Measurements from ENCODE around the gene INS. TPM values are rescaled to one million over a fixed set of nuclear protein-coding genes. Genes with fewer than 3 reads are reported as not detected.

Gene INS
- total and polyA plus RNA-seq, 2 of the 8 experiments (the other 6 are each of a cell fraction or from before 2014, with no cell fraction given): not detected

- H3K79me2 ChIP-seq (ENCODE audit: control insufficient read depth in 1 of 2, insufficient read depth in 2 of 2, low read length in 2 of 2): no peaks in the 10 kb centered on the region
- no peak overlapping the region for H3K27ac ChIP-seq (ENCODE audit: low read depth, low read length)
- no peak overlapping the region for H3K9ac ChIP-seq (replicated peaks in 1 of 4; ENCODE audit: extremely low read depth in 1 of 4, low read depth in 3 of 4, low read length in 3 of 4)
- ChIA-PET POLR2A (ENCODE audit: partially characterized antibody) (interaction anchor here (1.7 kb wide), 1 partner anchor 98 kb away, joined by 4 read pairs; no protein-coding TSS in a partner anchor), CTCF (ENCODE audit: partially characterized antibody) (interaction anchor here (0.6 to 8.6 kb wide), 17 partner anchors 10 to 1014 kb away, joined by 3 to 248 read pairs (median 5); partner anchors contain the start of genes C11orf21 and TSPAN32)
- peaks cover 0 to 1% of the 10 kb centered on the region in 2 experiments for H4K20me1 ChIP-seq (replicated peaks in 1 of 2; ENCODE audit: control insufficient read depth in 1 of 2, insufficient read depth in 2 of 2, low read length in 2 of 2)
- no peak overlapping the region for H3K4ac ChIP-seq (replicated peaks; ENCODE audit: insufficient read length, low read depth, low read length)
- no peak overlapping the region for H2BK15ac ChIP-seq (ENCODE audit: low read length)
- no peak overlapping the region for H4K8ac ChIP-seq (ENCODE audit: extremely low read depth, insufficient read depth, low read length)
- no peak overlapping the region for H2BK120ac ChIP-seq (replicated peaks; ENCODE audit: low read depth, low read length)
- no peaks in the 10 kb centered on the region; a peak in 1 of 7 replicates for H3K27me3 ChIP-seq (replicated peaks in 1 of 4; ENCODE audit: control insufficient read depth in 3 of 4, extremely low read depth in 1 of 4, insufficient read depth in 3 of 4, low read length in 3 of 4)
- peaks cover 3% of the 10 kb centered on the region; the same call in 1 of the 2 replicates for H3K23me2 ChIP-seq (ENCODE audit: low read depth, low read length)
- no peak overlapping the region for H3K18ac ChIP-seq (ENCODE audit: extremely low read depth, low read length)
- no peak overlapping the region for H2AK5ac ChIP-seq (ENCODE audit: low read depth, low read length)
- H2AFZ ChIP-seq (ENCODE audit: low read length): no peak overlapping the region
- no peak overlapping the region for H4K5ac ChIP-seq (ENCODE audit: insufficient read length, low read depth, low read length)
- H3K4me1 ChIP-seq (replicated peaks in 1 of 4; ENCODE audit: control insufficient read depth in 3 of 4, insufficient read depth in 4 of 4, low read length in 3 of 4): no peaks in the 10 kb centered on the region; a peak in 1 of 7 replicates
- H3K56ac ChIP-seq (replicated peaks; ENCODE audit: insufficient read length, low read depth, low read length): no peak overlapping the region
- H3K4me3 ChIP-seq (ENCODE audit: extremely low read depth in 1 of 4, insufficient read depth in 2 of 4, low read depth in 3 of 4, low read length in 4 of 4): no peak overlapping the region
- H3K79me1 ChIP-seq (ENCODE audit: low read depth, low read length): no peaks in the 10 kb centered on the region
- no peak for FAIRE-seq
- no peak for DNase-seq (ENCODE audit: low read depth in 1 of 2, low spot score in 2 of 2)
- 88% methylated on average over 20 of the region's 21 CpGs; no CpG with 5 or more reads in 1 of the 2 experiments for WGBS, 2 experiments (ENCODE audit: extremely low coverage in 1 of 2, insufficient coverage in 1 of 2, insufficient read length in 1 of 2, insufficient replicate concordance in 2 of 2, low coverage in 1 of 2, low lambda C conversion rate in 2 of 2, missing lambda C conversion rate in 1 of 2)
- H3K14ac ChIP-seq (ENCODE audit: insufficient read length): no peak overlapping the region
- H3K9me3 ChIP-seq (ENCODE audit: insufficient read depth in 2 of 2, low read depth in 1 of 2, low read length in 1 of 2): no peaks in the 10 kb centered on the region
- H2BK12ac ChIP-seq (ENCODE audit: low read depth, low read length): no peak overlapping the region
- H2BK20ac ChIP-seq (ENCODE audit: low read length): no peak overlapping the region
- no peak overlapping the region for H3K23ac ChIP-seq (ENCODE audit: insufficient read length)
- H4K91ac ChIP-seq (replicated peaks; ENCODE audit: insufficient read length, low read length): no peak overlapping the region
- H3K36me3 ChIP-seq (ENCODE audit: control insufficient read depth in 2 of 4, insufficient read depth in 4 of 4, low read length in 3 of 4): no peaks in the 10 kb centered on the region
- H2BK5ac ChIP-seq (ENCODE audit: low read depth, low read length): no peak overlapping the region
- no peak overlapping the region for H3K4me2 ChIP-seq (ENCODE audit: insufficient read depth in 1 of 2, low read depth in 2 of 2, low read length in 2 of 2)
- TF ChIP-seq ZNF274 (IDR thresholded peaks at IDR 0.05; ENCODE audit: borderline replicate concordance, extremely low read depth, low read length) (no peak), E2F6 (IDR thresholded peaks at IDR 0.05) (no peak), CEBPB (IDR thresholded peaks at IDR 0.05; ENCODE audit: low read depth, low read length) (no peak), EGR1 (IDR thresholded peaks at IDR 0.05; ENCODE audit: borderline replicate concordance, low read depth, low read length) (no peak), RNF2 (IDR thresholded peaks at IDR 0.05; ENCODE audit: borderline replicate concordance, low read depth, low read length, missing control alignments, poor library complexity, severe bottlenecking) (no peak), MAFK (IDR thresholded peaks at IDR 0.05; ENCODE audit: low read depth, low read length) (no peak), RXRA (IDR thresholded peaks at IDR 0.05; ENCODE audit: insufficient read depth, low read depth, low read length) (no peak), NANOG (IDR thresholded peaks at IDR 0.05; ENCODE audit: insufficient read depth, low read depth, low read length, poor library complexity, severe bottlenecking) (no peak), CREB1 (IDR thresholded peaks at IDR 0.05) (no peak), SUZ12 (IDR thresholded peaks at IDR 0.05; ENCODE audit: low read length) (no peak), HDAC6 (IDR thresholded peaks at IDR 0.05; ENCODE audit: low read depth, low read length) (no peak), KDM4A (IDR thresholded peaks at IDR 0.05; ENCODE audit: low read depth, low read length, severe bottlenecking) (no peak)
These were observed 37.8 kb upstream of the INS start for GRCh38 chr11:2198621-2199365.

All from H1 (cell line).